ENCODE measurements around the gene GRN. TPM values are rescaled to one million over a fixed set of nuclear protein-coding genes. Genes with fewer than 3 reads are reported as not detected.
A peak's percentile ranks its signal among the peaks of the same experiment; 100 is the strongest.
"Not testable (repeated sequence)": the region's sequence is repeated elsewhere in the genome, so short reads cannot be mapped to it uniquely, and the experiment has no call there.

The GRN gene
- total RNA-seq, 1 experiment from 2014 or later = 243 TPM

DNA sequence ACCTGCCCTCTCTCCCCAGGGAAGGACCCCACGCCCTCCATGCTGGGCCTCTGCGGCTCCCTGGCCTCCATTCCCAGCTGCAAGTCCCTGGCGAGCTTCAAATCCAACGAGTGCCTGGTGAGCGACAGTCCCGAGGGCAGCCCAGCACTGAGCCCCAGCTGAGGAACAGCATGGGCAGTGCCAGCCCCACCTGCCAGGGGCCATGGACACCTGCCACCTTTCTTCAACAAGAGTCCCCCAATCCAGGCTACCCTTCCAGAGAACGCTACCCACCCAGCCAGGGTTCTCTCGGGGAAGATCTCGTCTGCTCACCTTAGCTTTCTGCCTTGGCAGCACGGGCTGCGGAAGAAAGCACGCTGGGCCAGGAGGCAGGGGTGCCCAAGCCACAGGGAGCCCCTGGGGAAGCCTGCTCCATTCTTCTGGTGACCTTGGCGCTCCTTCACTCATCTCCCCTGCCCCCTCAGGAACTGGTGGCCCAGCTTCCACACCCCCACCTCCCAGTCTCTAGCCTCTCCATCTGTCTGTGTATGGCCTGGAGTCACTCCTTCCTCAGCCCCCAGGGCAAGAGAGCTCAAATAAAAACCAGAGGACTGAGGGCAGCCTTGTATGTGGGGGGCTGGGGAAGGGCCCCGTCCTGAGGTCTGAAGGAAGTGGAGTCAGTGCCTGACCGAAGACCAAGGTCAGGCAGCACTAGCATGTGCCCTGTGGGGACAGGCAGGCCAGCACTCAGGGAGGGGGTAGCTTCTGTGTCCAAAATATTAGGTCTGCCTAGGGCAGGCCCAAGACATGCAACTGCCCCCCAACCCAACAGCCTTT lies 26.8 kb upstream of the GRN start:
- in situ Hi-C loops (cut with HindIII; ENCODE audit: low sequenced_read_pairs) = no loop called here
- no peak for DNase-seq (ENCODE audit: low spot score)

DNA sequence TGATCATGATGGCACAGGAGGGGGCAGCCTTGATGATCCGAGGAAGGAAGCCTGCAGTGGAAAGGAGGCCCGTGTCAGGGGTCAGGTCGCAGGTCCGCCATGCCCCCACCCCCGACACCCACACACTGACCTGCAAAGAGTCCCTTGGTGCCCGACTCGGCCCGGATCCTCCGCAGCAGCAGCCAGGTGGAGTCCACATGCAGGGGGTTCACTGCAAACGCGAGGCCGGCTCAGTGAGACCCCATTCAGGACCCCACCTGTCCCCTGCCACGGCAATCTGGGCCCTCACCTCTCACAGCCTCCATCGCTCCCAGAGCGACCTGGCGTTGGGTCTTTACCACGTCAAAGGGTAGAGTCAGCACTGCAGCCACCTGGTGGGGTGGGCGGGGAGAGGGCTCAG lies 25.0 kb upstream of the GRN start:
- in situ Hi-C loops (cut with HindIII; ENCODE audit: low sequenced_read_pairs) = loop anchor here (10.0 kb wide), 2 partner anchors 65 to 115 kb away; no protein-coding TSS in a partner anchor

DNA sequence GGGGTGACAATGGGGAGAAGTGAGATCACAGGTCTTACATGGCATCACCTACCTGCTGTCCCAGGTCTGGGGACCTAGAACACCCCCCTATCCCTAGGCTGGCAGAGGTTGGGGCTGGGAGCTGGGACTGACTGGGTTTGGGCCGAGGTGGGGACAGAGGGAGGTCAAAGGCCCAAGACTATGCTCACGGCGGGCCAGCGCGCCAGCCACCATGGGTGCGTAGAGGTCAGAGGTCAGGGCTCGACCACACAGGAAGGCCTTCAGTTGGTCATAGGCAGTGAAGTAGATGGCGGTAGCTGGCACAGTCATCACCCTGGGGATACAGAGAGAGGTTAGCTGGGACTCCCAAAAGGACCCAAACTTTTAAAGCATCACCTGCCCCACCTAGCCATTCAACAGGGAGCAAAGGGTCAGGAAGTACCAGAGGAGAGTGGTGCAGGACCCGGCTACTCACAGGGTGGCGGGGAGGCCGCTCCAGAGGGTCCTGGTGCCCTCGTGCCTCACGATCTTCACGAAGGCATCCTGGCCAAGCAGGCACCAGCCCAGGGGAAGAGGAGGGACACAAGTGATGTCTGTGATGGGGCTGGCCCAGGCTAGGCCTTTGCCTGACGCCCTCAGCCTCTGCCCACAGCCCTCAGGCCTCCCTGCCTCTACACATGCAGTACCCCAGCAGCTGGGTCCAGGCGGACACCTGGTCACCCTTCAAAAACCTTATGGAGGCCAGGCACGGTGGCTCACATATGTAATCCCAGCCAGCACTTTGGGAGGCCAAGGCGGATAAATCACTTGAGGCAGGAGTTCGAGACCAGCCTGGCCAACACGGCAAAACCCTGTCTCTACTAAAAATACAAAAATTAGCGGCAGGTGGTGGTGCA lies 23.6 kb upstream of the GRN start:
- in situ Hi-C loops (cut with HindIII; ENCODE audit: low sequenced_read_pairs) = loop anchor here (10.0 kb wide), 2 partner anchors 67 to 117 kb away; no protein-coding TSS in a partner anchor
- DNase-seq (ENCODE audit: low spot score) = no peak

More for the DNA sequence above, 25.0 kb upstream of the GRN start:
- no peak for DNase-seq (ENCODE audit: low spot score)

DNA sequence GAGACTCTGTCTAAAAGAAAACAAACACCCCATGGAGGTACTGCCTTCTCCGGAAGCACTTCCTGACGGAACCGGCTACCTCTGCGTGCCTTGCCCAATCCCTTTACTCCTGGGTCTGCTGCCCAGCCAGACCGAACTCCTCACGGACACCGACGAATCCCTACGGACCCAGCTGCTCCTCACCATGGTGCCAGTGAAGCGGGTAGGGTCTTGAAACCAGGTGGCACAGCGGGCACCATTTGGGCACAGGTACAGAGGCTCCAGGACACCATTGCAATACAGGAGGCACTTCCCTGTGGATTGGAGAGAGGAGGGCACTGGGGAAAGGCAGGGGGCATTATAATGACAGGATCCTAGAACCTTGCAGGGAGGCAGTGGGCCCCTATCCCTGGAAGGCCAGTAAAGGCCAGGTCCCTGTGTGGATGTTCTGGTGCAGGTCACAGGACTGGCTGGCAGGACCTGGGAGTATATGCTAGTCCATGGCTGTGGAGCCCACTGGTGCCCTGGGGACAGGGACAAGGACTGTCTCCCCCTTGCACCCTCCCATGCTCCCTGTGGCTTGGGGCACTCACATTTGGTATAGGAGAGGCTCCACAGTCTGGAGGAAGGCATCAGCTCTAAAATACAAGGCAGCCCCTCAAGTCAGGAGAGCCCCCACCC lies 22.7 kb upstream of the GRN start:
- DNase-seq (ENCODE audit: low spot score) = no peak
- in situ Hi-C loops (cut with HindIII; ENCODE audit: low sequenced_read_pairs) = loop anchor here (10.0 kb wide), 2 partner anchors 68 to 118 kb away; no protein-coding TSS in a partner anchor

DNA sequence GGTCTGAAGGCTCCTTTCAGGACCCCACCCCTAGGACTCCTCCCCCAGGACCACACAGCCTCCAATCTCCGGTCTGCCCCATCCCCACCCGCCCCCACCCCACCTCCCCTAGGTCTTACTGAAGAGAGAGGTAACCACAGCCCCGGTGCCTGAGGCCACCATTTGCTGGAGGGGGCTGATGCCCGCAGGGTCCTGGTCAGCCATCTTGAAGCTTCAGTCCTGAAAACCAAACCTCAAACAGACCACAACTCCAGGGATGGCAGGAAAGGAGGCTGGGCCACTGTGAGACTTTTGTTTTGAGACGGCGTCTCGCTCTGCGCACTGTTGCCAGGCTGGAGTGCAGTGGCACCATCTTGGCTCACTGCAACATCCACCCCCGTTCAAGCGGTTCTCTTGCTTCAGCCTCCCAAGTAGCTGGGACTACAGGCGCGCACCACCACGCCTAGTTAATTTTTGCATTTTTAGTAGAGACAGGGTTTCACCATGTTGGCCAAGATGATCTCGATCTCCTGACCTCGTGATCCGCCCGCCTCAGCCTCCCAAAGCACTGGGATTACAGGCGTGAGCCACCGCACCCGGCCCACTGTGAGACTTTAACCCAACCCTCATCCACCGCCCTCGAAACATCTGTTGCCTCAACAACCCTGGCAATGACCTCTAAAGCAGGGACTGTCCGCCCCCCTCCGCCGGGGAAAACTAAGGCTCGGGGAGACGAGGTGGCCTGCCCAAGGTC lies 21.6 kb upstream of the GRN start:
- in situ Hi-C loops (cut with HindIII; ENCODE audit: low sequenced_read_pairs) = loop anchor here (10.0 kb wide), 2 partner anchors 69 to 119 kb away; no protein-coding TSS in a partner anchor
- no peak for DNase-seq (ENCODE audit: low spot score)

DNA sequence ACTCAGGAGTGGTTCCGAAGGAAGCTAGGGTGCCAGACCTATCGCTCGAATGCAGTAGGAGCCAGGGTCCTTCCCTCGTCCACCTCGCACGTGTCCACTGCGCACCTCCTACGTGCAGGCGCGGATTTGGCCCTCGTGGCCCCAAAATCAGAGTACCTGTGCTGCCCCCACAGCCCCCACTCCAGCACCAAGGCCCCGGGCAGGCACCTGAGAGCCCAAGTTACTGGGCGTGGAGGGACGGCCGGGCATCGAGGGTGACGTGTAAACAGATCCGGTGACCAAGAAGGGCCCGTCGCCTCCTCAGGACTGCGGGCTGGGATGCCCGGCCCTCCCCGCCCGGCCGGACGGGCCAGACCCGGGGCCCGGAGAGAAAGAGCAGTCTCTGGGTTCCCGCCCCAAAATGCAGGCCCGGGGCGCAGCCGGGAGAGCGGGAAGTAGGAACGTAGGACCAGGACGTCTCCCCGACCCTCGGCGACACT lies 21.0 kb upstream of the GRN start:
- in situ Hi-C loops (cut with HindIII; ENCODE audit: low sequenced_read_pairs) = loop anchor here (10.0 kb wide), 2 partner anchors 69 to 119 kb away; no protein-coding TSS in a partner anchor
- no peak for DNase-seq (ENCODE audit: low spot score)

DNA sequence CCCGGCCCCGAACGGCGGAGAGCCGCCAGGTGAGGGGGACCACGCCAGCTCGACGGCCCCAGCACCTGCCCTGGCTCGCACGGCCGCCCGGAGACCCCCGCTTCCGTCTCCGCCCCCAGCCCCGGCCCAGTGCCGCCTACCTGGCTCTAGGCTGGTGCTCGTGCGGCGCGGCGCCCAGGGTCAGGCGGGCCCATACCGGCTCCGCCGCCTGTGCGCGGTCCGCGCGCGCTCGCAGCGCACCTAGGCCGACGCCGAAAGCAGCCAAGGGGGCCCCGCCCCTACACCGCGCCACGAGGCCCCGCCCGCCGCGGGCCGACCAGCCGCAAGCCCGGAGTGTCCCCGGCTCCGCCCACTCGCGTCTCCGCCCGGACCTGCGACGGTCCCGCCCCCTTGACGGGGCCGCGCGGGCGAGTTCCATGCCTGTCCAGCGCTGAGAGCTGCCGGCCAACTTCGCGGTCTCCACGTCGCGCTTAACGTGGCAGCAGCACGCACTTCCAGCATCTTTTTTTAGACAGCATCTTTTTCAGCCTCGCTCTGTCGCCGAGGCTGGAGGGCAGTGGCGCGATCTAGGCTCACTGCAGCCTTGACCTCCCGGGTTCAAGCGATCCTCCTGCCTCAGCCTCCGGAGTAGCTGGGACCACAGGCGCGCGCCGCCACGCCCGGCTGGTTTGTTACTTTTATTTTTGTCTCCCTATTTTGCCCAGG lies 20.4 kb upstream of the GRN start, which contains the start of gene SLC25A39:
SLC25A39 (minus strand) TSS at position 253 of the 705 bp plus-strand sequence. CDS start 1,261 bp downstream, outside the sequence.
- in situ Hi-C loops (cut with HindIII; ENCODE audit: low sequenced_read_pairs) = loop anchor here (10.0 kb wide), 2 partner anchors 70 to 120 kb away; no protein-coding TSS in a partner anchor

DNA sequence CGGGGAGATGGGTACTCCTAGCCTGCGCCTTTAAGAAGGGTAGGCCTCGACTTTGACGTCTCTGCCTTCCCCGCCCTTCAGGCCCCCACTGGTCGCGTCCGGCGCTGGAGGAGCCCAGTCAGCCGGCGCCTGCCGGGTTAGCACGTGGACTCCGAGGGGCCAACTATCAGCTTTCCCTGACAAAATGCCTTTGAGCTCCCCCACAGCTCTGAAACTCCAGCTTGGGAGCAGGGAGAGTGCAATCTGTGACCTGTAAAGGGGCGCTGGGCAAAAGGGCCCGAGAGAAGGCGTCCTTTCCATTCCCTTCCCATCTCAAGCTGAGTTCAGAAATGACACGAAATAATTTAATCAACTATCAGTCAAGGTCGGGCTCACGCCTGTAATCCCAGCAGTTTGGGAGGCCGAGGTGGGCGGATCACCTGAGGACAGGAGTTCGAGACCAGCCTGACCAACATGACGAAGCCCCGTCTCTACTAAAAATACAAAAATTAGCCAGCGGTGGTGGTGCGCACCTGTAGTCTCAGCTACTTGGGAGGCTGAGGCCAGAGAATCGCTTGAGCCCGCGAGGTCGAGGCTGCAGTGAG lies 18.1 kb upstream of the GRN start:
- in situ Hi-C loops (cut with HindIII; ENCODE audit: low sequenced_read_pairs) = loop anchor here (10.0 kb wide), 2 partner anchors 72 to 122 kb away; no protein-coding TSS in a partner anchor
- DNase-seq (ENCODE audit: low spot score) = peak; percentile 99

More for the DNA sequence above, 20.4 kb upstream of the GRN start, which contains the start of gene SLC25A39:
- DNase-seq (ENCODE audit: low spot score) = peak; percentile 92

DNA sequence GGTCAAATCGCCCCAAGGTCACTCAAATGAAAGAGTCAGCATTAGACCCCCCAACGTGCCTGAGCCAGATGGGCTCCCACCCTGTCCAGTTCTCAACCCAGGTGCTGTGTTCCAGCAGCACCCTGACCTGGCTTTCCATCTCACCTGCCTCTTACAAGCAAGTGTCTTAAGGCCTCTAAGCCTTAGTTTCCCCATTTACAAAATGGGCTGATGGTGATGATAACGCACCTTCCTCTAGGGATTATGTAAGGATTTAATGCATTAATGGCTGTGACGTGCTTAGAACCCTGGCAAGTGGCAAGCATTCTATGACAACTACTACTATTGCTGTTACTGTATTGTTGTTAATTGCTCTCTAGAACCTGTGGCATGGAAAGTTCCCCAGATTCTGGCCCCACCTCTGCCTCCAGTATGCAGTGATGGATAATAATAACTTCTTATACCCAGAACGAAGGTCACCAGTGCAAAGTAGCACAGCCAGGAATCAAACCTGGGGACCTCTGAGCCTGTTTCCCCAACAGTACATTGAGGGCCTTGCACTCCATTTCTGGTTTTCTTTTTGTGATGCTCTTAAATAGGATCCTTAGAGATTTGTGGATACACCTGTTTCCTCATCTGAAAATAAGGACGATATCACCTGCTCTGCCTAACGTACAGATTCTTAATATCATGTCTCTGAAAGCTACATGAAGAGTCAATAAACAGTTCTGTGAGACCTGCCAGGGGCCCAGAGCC lies 17.2 kb upstream of the GRN start:
- in situ Hi-C loops (cut with HindIII; ENCODE audit: low sequenced_read_pairs) = loop anchor here (10.0 kb wide), 2 partner anchors 73 to 123 kb away; no protein-coding TSS in a partner anchor
- DNase-seq (ENCODE audit: low spot score) = no peak

DNA sequence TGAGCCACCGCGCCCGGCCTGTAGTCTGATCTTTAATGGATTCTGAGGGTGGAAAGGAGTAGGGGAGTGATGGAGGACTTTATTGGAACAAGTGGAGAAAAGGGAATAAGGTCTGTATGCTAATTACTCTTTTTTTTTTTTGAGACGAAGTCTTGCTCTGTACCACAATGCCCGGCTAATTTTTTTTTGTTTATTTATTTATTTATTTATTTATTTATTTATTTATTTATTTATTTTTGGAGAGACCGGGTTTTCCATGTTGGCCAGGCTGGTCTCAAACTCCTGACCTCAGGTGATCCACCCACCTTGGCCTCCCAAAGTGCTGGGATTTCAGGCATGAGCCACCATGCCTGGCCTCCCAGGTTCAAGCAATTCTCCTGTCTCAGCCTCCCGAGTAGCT lies 15.6 kb upstream of the GRN start:
- DNase-seq (ENCODE audit: low spot score) = not testable (repeated sequence)
- in situ Hi-C loops (cut with HindIII; ENCODE audit: low sequenced_read_pairs) = loop anchor here (10.0 kb wide), 2 partner anchors 75 to 125 kb away; no protein-coding TSS in a partner anchor

DNA sequence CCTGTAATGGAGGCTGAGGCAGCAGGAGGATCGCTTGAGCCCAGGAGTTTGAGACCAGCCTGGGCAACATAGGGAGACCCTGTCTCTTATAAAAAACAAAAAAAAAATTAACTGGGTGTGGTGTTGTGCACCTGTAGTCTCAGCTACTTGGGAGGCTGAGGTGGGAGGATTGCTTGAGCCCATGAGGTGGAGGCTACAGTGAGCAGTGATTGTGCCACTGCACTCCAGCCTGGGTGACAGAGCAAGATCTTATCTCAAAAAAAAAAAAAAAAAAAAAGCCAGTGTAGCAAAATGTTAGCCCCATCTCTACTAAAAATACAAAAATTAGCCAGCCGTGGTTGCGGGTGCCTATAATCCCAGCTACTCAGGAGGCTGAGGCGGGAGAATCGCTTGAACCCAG lies 14.8 kb upstream of the GRN start:
- in situ Hi-C loops (cut with HindIII; ENCODE audit: low sequenced_read_pairs); DNase-seq (ENCODE audit: low spot score): not testable (repeated sequence)

DNA sequence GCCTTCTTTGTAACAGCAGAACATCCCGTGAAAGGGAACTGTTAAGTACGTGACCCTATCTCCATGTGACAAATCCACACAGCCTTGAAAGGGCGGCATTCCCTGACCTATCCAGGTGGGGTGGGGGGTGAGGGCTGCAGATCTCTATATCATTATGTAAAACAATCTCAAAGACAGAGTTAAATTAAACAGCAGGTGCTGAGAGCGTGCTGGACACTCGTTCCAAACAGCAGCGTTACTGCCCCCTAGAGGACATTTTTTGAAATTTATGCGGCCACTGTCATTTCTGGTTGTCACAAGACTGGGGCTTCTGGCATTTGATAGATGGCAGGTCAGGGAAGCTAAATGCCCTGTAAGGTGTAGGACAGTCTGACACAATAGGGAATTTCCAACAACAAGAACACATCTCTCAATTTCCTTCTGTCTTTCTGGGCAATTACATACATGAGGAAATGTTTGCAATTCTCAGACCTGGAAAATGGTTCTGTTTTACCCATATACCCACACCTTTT lies 13.8 kb upstream of the GRN start:
- DNase-seq (ENCODE audit: low spot score) = peak; percentile 91
- in situ Hi-C loops (cut with HindIII; ENCODE audit: low sequenced_read_pairs) = no loop called here

DNA sequence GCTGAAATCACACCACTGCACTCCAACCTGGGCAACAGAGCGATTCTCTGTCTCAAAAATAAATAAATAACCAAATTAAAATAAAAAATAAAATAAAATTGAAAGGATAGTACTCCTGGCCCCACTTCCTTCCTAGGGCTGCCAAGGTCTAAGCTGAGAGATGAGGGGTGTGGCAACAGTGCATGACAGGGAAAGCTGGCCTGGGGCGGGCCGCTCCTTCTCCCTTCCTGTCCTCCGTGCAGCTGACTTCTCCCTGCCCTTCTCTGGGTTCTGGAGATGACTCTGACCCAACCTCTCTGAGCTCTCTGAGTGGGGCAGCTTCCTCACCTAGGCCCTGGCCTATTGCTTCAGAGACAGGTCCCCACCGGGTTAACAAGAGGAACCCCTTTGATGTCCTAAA lies 11.7 kb upstream of the GRN start:
- in situ Hi-C loops (cut with HindIII; ENCODE audit: low sequenced_read_pairs) = no loop called here

DNA sequence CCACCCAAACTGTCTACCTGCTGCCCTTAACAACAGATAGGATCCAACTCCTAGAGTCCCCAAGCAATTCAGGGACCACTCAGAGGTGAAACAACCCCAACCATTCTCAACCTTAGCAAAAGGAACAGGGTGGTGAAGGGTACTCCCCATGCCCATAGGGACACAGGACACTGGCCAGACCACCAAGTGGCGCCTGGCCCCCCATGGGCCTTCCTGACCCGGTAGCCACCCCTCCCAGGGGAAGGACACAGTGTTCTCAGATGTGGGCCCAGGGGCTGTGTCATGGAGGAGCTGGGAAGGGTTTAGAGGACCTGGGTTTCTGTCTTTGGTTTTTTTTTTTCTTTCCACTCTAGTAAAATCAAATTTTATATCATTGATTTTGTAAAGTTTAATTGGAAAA lies 10.8 kb upstream of the GRN start:
- no peak for DNase-seq (ENCODE audit: low spot score)
- in situ Hi-C loops (cut with HindIII; ENCODE audit: low sequenced_read_pairs) = no loop called here

More for the DNA sequence above, 11.7 kb upstream of the GRN start:
- DNase-seq (ENCODE audit: low spot score) = no peak

DNA sequence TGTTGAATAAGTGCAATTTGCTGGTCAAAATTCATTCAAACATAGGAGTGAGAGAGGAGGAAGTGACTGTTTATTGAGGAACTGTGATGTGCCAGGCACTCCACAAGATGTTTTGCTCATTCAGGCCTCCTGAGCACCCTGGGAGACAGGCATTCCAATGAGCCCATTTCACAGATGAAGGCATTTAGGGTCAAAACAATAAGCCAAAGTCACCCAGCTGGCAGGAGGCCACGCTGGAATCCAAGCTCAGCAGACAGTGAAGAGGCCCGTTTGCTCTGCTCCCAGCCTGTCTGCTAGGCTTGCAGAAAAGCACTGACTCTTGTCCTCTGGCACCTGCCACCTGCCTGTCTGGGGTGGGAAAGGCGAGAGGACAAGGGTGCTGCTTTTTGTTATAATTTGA lies 10.4 kb upstream of the GRN start:
- no peak for DNase-seq (ENCODE audit: low spot score)
- in situ Hi-C loops (cut with HindIII; ENCODE audit: low sequenced_read_pairs) = no loop called here

DNA sequence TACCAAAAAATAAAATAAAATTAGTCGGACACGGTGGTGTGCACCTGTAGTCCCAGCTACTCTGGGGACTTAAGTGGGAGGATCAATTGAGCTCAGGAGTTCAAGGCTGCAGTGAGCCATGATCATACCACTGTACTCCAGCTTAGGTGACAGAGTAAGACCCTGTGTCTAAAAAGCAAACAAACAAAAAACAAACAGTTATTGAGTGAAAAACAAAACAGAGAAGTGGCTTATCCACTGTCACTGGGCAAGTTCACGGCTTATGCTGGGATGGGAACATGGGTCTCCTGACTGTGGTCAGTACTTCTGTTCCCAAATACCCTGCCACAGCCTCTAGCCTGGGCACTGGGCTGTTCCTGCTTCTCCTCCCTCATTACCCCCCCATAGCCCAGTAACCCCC lies 9.5 kb upstream of the GRN start:
- in situ Hi-C loops (cut with HindIII; ENCODE audit: low sequenced_read_pairs) = no loop called here
- DNase-seq (ENCODE audit: low spot score) = no peak

All from G401 (cell line).